Hepatocyte (in vitro differentiated cells): ENCODE data around the gene TNFSF12. TPM values are rescaled to one million over a fixed set of nuclear protein-coding genes. Genes with fewer than 3 reads are reported as not detected.

ENCODE experiments used
- DNase-seq: peaks from one replicate; pipeline ENCODE4 v3.0.0-alpha.2; 2016; ENCODE audit warnings: low spot score
- H2AFZ ChIP-seq: fragments of 200-600 bp; sonication (generic); 2 replicates; pipeline ENCODE4 v1.6.0; 2016; ENCODE audit warnings: antibody characterized with exemption, mild to moderate bottlenecking
- H3K27ac ChIP-seq: fragments of 200-600 bp; sonication (generic); 2 replicates; pipeline ENCODE4 v1.5.1; 2016; ENCODE audit warnings: mild to moderate bottlenecking
- H3K27me3 ChIP-seq: fragments of 200-600 bp; sonication (generic); 2 replicates; pipeline ENCODE4 v1.6.1; 2016
- H3K36me3 ChIP-seq: fragments of 200-600 bp; sonication (generic); replicated peaks from 2 replicates; pipeline ENCODE4 v1.5.1; 2016; ENCODE audit warnings: low read depth; ENCODE audit not compliant: insufficient read depth
- H3K4me1 ChIP-seq: fragments of 200-600 bp; sonication (generic); 2 replicates; pipeline ENCODE4 v1.5.1; 2016; ENCODE audit warnings: mild to moderate bottlenecking, moderate library complexity; ENCODE audit not compliant: insufficient read depth
- H3K4me2 ChIP-seq: fragments of 200-600 bp; sonication (generic); 2 replicates; pipeline ENCODE4 v1.6.0; 2016
- H3K4me3 ChIP-seq: fragments of 200-600 bp; sonication (generic); 2 replicates; pipeline ENCODE4 v1.5.1; 2016; ENCODE audit warnings: mild to moderate bottlenecking
- H3K79me2 ChIP-seq: fragments of 200-600 bp; sonication (generic); 2 replicates; pipeline ENCODE4 v1.6.0; 2017; ENCODE audit warnings: mild to moderate bottlenecking
- H3K9me2 ChIP-seq: fragments of 200-600 bp; sonication (generic); replicated peaks from 2 replicates; pipeline ENCODE4 v1.6.0; 2017; ENCODE audit warnings: mild to moderate bottlenecking; ENCODE audit not compliant: insufficient read depth
- H3K9me3 ChIP-seq: fragments of 200-600 bp; sonication (generic); 2 replicates; pipeline ENCODE4 v1.5.1; 2016; ENCODE audit warnings: low read depth, mild to moderate bottlenecking
- H4K20me1 ChIP-seq: fragments of 200-600 bp; sonication (generic); 2 replicates; pipeline ENCODE4 v1.6.0; 2016; ENCODE audit warnings: mild to moderate bottlenecking; ENCODE audit not compliant: insufficient read depth, poor library complexity, severe bottlenecking
- EZH2 ChIP-seq: fragments of 200-600 bp; sonication (generic); IDR thresholded peaks from 2 replicates; pipeline ENCODE4 v1.6.1; 2016; ENCODE audit warnings: antibody characterized with exemption, mild to moderate bottlenecking, borderline replicate concordance
- EZH2phosphoT487 ChIP-seq: fragments of 200-600 bp; sonication (generic); IDR thresholded peaks from one replicate; pipeline ENCODE4 v1.6.1; 2018; ENCODE audit warnings: antibody characterized with exemption, mild to moderate bottlenecking, low read depth, moderate library complexity; ENCODE audit not compliant: unreplicated experiment, severe bottlenecking
- WGBS: methylation state at CpG from one replicate; pipeline ENCODE4 v1.1.6; 2016; ENCODE audit warnings: low lambda C conversion rate; ENCODE audit errors: missing lambda C conversion rate; 5-methylcytosine and 5-hydroxymethylcytosine counted together
- polyA plus RNA-seq: library from polyadenylated mRNA; unstranded; fragments of >200 nt; fragmentation: Nextera tagmentation; extraction: Ambion mirVana; gene quantifications from 2 replicates; pipeline ENCODE4 v1.2.1, GENCODE V29; 2016
- total RNA-seq: library from RNA; depleted of rRNA; stranded (reverse); fragments of >200 nt; gene quantifications from 2 replicates; pipeline ENCODE4 v1.2.3, GENCODE V29; 2014
- TF ChIP-seq, protein P1 (sequence below): fragments of 200-600 bp; sonication (generic); IDR thresholded peaks from 2 replicates; pipeline ENCODE4 v1.5.1; 2016; ENCODE audit warnings: antibody characterized with exemption, mild to moderate bottlenecking; ENCODE audit not compliant: poor library complexity

Gene TNFSF12
- total and polyA plus RNA-seq, 2 experiments from 2014 or later = 4.5 to 8.0 TPM

DNA sequence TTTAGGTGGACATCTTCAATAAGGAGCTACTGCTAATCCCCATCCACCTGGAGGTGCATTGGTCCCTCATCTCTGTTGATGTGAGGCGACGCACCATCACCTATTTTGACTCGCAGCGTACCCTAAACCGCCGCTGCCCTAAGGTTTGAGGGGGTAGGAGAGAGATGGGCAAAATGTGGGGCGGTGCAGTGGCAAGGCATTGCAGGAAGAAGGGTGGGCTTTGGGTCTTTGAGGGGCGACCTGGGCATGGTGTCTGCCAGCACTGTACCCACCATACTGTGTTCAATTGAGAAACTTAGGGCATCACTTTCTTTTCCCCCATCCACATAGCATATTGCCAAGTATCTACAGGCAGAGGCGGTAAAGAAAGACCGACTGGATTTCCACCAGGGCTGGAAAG is 21.5 kb downstream of the TNFSF12 start:
- H2AFZ ChIP-seq = no peak overlapping the region
- no peak overlapping the region for H3K4me3 ChIP-seq
- H3K4me1 ChIP-seq = peaks cover 18% of the 10 kb centered on the region
- no peaks in the 10 kb centered on the region for H3K9me2 ChIP-seq
- H4K20me1 ChIP-seq = peaks cover 20% of the 10 kb centered on the region
- TF ChIP-seq, protein P1, sequence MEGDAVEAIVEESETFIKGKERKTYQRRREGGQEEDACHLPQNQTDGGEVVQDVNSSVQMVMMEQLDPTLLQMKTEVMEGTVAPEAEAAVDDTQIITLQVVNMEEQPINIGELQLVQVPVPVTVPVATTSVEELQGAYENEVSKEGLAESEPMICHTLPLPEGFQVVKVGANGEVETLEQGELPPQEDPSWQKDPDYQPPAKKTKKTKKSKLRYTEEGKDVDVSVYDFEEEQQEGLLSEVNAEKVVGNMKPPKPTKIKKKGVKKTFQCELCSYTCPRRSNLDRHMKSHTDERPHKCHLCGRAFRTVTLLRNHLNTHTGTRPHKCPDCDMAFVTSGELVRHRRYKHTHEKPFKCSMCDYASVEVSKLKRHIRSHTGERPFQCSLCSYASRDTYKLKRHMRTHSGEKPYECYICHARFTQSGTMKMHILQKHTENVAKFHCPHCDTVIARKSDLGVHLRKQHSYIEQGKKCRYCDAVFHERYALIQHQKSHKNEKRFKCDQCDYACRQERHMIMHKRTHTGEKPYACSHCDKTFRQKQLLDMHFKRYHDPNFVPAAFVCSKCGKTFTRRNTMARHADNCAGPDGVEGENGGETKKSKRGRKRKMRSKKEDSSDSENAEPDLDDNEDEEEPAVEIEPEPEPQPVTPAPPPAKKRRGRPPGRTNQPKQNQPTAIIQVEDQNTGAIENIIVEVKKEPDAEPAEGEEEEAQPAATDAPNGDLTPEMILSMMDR = no peak
- TF ChIP-seq EZH2 = no peak
- TF ChIP-seq EZH2phosphoT487 = no peak
- peaks cover 3% of the 10 kb centered on the region for H3K36me3 ChIP-seq
- H3K27me3 ChIP-seq = no peaks in the 10 kb centered on the region
- H3K4me2 ChIP-seq = no peak overlapping the region
- over 99% methylated on average over 10 of the region's 10 CpGs for WGBS
- H3K79me2 ChIP-seq = peaks cover 53% of the 10 kb centered on the region
- no peak overlapping the region for H3K27ac ChIP-seq
- H3K9me3 ChIP-seq = no peaks in the 10 kb centered on the region
- DNase-seq = peak; percentile 1

DNA sequence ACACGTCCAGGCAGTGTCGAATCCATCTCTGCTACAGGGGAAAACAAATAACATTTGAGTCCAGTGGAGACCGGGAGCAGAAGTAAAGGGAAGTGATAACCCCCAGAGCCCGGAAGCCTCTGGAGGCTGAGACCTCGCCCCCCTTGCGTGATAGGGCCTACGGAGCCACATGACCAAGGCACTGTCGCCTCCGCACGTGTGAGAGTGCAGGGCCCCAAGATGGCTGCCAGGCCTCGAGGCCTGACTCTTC is 23.4 kb downstream of the TNFSF12 start:
- H3K4me1 ChIP-seq = peaks cover 26% of the 10 kb centered on the region
- peaks cover 3% of the 10 kb centered on the region for H3K36me3 ChIP-seq
- no peak for DNase-seq
- peaks cover 55% of the 10 kb centered on the region for H3K79me2 ChIP-seq
- H3K27me3 ChIP-seq = no peaks in the 10 kb centered on the region
- H2AFZ ChIP-seq = peak overlapping the region; percentile 18
- H3K9me3 ChIP-seq = no peaks in the 10 kb centered on the region
- H4K20me1 ChIP-seq = peaks cover 39% of the 10 kb centered on the region
- peak overlapping the region; percentile 81 for H3K4me2 ChIP-seq
- H3K4me3 ChIP-seq = peak overlapping the region; percentile 14
- peak overlapping the region; percentile 92 for H3K27ac ChIP-seq
- TF ChIP-seq EZH2phosphoT487 (no peak), EZH2 (no peak)
- TF ChIP-seq, protein P1 = no peak
- no peaks in the 10 kb centered on the region for H3K9me2 ChIP-seq
- WGBS = 0% methylated on average over 11 of the region's 11 CpGs

DNA sequence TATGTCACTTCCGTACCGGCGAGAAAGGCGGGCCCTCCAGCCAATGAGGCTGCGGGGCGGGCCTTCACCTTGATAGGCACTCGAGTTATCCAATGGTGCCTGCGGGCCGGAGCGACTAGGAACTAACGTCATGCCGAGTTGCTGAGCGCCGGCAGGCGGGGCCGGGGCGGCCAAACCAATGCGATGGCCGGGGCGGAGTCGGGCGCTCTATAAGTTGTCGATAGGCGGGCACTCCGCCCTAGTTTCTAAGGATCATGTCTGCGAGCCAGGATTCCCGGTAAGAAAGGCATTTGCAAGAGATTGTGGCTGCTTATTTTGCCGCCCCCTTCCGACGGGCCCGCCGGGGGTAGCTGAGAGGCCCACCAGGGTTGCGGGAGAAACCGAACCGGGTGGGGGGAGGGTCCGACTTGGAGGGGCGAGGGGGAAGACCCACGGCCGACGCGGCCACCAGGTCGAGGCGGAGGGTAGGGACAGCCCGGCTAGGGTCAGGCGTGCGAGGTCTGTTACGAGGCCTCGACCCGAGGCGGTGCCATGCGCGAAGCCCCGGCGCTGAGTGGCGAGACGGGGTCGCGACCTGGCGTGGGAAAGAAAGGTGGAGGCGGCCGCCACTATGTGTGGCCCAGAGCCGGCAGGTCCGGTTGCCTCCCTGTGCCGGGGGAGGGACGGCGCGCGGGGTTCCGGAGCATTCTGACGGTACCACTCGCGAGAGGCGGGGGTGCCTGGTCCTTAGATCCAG is 23.9 kb downstream of the TNFSF12 start:
- Histone ChIP-seq H4K20me1 (peaks cover 44% of the 10 kb centered on the region), H3K4me3 (peak overlapping the region; percentile 68), H3K9me3 (no peaks in the 10 kb centered on the region), H3K27ac (peak overlapping the region; percentile 91), H3K27me3 (no peaks in the 10 kb centered on the region), H3K9me2 (no peaks in the 10 kb centered on the region), H2AFZ (no peak overlapping the region), H3K36me3 (peaks cover 3% of the 10 kb centered on the region), H3K79me2 (peaks cover 60% of the 10 kb centered on the region), H3K4me1 (peaks cover 26% of the 10 kb centered on the region), H3K4me2 (peak overlapping the region; percentile 93)
- no peak for TF ChIP-seq EZH2
- TF ChIP-seq, protein P1 = no peak
- no peak for TF ChIP-seq EZH2phosphoT487
- DNase-seq = peak; percentile 99
- under 1% methylated on average over 53 of the region's 73 CpGs for WGBS
